HCT116 (cell line): ENCODE results near the gene FGGY. TPM values are rescaled to one million over a fixed set of nuclear protein-coding genes. Genes with fewer than 3 reads are reported as not detected.

ENCODE experiments used
- ATAC-seq: fragments of 200-7000 bp; cut with Tn5 transposase; 2 replicates; pipeline ENCODE4 v1.9.1; 2020; ENCODE audit warnings: mild to moderate bottlenecking, moderate library complexity
- BruUV-seq: library from RNA; stranded (reverse); fragments of 400-500 nt; replicated peaks from 2 replicates; lab custom pipeline; 2021; lab: Mats Ljungman, UMichigan
- CTCF ChIA-PET: fragments of 300-600 bp; sonication (Branson Sonifier 250); formaldehyde crosslinking; loops from one replicate; lab custom pipeline; 2021; ENCODE audit warnings: antibody characterized with exemption; lab: Charles Lee
- POLR2A ChIA-PET: fragments of 300-600, 350-600 bp; sonication (Branson Sonifier 250); formaldehyde crosslinking; loops from one replicate; lab custom pipeline; 2021; ENCODE audit warnings: antibody characterized with exemption; lab: Charles Lee
- RAD21 ChIA-PET, 2 experiments: fragments of 300-600 bp; sonication (Branson Sonifier 250); formaldehyde crosslinking; loops; one replicate each; lab custom pipeline; 2023; ENCODE audit warnings: low total read pairs in 2 of 2; ENCODE audit not compliant: uncharacterized antibody in 2 of 2, unreplicated experiment in 2 of 2, low non-redundant PET in 1 of 2; lab: Charles Lee
- DNase-seq: peaks from one replicate; pipeline ENCODE4 v3.0.0-alpha.2; 2010; ENCODE audit warnings: low read depth, low spot score
- H2AFZ ChIP-seq: fragments of 200-600 bp; shearing (Covaris generic), sonication (generic); 2 replicates; pipeline ENCODE4 v1.6.1; 2017; ENCODE audit warnings: low read depth, mixed run types, mixed read lengths, antibody characterized with exemption, low read length; ENCODE audit not compliant: poor library complexity, severe bottlenecking
- H3K27ac ChIP-seq: 2 replicates; pipeline ENCODE4 v1.5.1; 2012; ENCODE audit warnings: low read depth, low read length
- H3K27me3 ChIP-seq: fragments of 200-600 bp; sonication (generic); 2 replicates; pipeline ENCODE4 v1.6.1; 2016; ENCODE audit warnings: mixed run types, low read length, mixed read lengths; ENCODE audit not compliant: insufficient read depth
- H3K36me3 ChIP-seq, 2 experiments: fragments of 200-500 bp in 1 of 2; fragments of 200-600 bp in 1 of 2; sonication (Bioruptor generic) in 1 of 2; sonication (generic) in 1 of 2; 2 replicates each; pipeline versions ENCODE4 v1.5.1 to v1.6.1; 2014 to 2016; ENCODE audit warnings: low read length in 2 of 2, inconsistent platforms in 1 of 2, mixed read lengths in 1 of 2, mixed run types in 1 of 2; ENCODE audit not compliant: insufficient read depth in 2 of 2, control insufficient read depth in 1 of 2
- H3K4me1 ChIP-seq, 2 experiments: fragments of 200-600 bp in 1 of 2; sonication (generic) in 1 of 2; 2 replicates each; pipeline versions ENCODE4 v1.5.1 to v1.6.1; 2012 to 2017; ENCODE audit warnings: low read length in 2 of 2, inconsistent platforms in 1 of 2, mild to moderate bottlenecking in 1 of 2, mixed read lengths in 1 of 2, mixed run types in 1 of 2, moderate library complexity in 1 of 2; ENCODE audit not compliant: insufficient read depth in 2 of 2, control insufficient read depth in 1 of 2
- H3K4me2 ChIP-seq: fragments of 200-600 bp; sonication (generic); 2 replicates; pipeline ENCODE4 v1.6.1; 2017; ENCODE audit warnings: mixed run types, low read length, mixed read lengths
- H3K4me3 ChIP-seq, 2 experiments: fragments of 200-600 bp in 1 of 2; sonication (generic) in 1 of 2; replicated peaks in 1 of 2; 2 replicates each; pipeline ENCODE4 v1.5.1; 2011 to 2016; ENCODE audit warnings: low read length in 2 of 2, control low read depth in 1 of 2, low read depth in 1 of 2, mild to moderate bottlenecking in 1 of 2, mixed read lengths in 1 of 2, mixed run types in 1 of 2
- H3K79me2 ChIP-seq: fragments of 200-600 bp; sonication (generic); 2 replicates; pipeline ENCODE4 v1.6.1; 2017; ENCODE audit warnings: mild to moderate bottlenecking, mixed run types, low read length, moderate library complexity, mixed read lengths; ENCODE audit not compliant: insufficient read depth
- H3K9ac ChIP-seq: fragments of 200-600 bp; sonication (generic); 2 replicates; pipeline ENCODE4 v1.6.1; 2016; ENCODE audit warnings: low read length, mixed read lengths
- H3K9me2 ChIP-seq: fragments of 200-600 bp; sonication (generic), shearing (Covaris generic); 2 replicates; pipeline ENCODE4 v1.6.1; 2017; ENCODE audit warnings: mixed run types, mild to moderate bottlenecking, moderate library complexity; ENCODE audit not compliant: insufficient read depth
- H3K9me3 ChIP-seq, 2 experiments: fragments of 200-500 bp in 1 of 2; fragments of 200-600 bp in 1 of 2; sonication (Bioruptor generic) in 1 of 2; sonication (generic) in 1 of 2; 2 replicates each; pipeline ENCODE4 v1.6.1; 2014 to 2017; ENCODE audit warnings: low read length in 2 of 2, mixed read lengths in 2 of 2, inconsistent platforms in 1 of 2, low read depth in 1 of 2, mild to moderate bottlenecking in 1 of 2, mixed run types in 1 of 2, moderate library complexity in 1 of 2; ENCODE audit not compliant: control insufficient read depth in 1 of 2, insufficient read depth in 1 of 2
- H4K20me1 ChIP-seq: fragments of 200-600 bp; sonication (generic), shearing (Covaris generic); 2 replicates; pipeline ENCODE4 v1.6.1; 2017; ENCODE audit warnings: mixed run types, mild to moderate bottlenecking, moderate library complexity; ENCODE audit not compliant: insufficient read depth
- CBX3 ChIP-seq: IDR thresholded peaks from 2 replicates; pipeline ENCODE4 v1.6.1; 2012; ENCODE audit warnings: low read depth
- CTCF ChIP-seq, 3 experiments: fragments of 200-600 bp in 1 of 3; sonication (generic) in 1 of 3; IDR thresholded peaks in 2 of 3; conservative IDR thresholded peaks in 1 of 3; 2 replicates each; pipeline ENCODE4 v1.5.1; 2012 to 2017; ENCODE audit warnings: low read depth in 2 of 3, low read length in 2 of 3, antibody characterized with exemption in 1 of 3, borderline replicate concordance in 1 of 3, control low read depth in 1 of 3, mild to moderate bottlenecking in 1 of 3, mixed read lengths in 1 of 3, mixed run types in 1 of 3, moderate library complexity in 1 of 3; ENCODE audit not compliant: insufficient read depth in 1 of 3
- EGR1 ChIP-seq: IDR thresholded peaks from 2 replicates; pipeline ENCODE4 v1.6.1; 2012; ENCODE audit warnings: low read depth
- ELF1 ChIP-seq: IDR thresholded peaks from 2 replicates; pipeline ENCODE4 v1.6.1; 2012; ENCODE audit warnings: low read depth, borderline replicate concordance
- EZH2phosphoT487 ChIP-seq: fragments of 200-600 bp; IDR thresholded peaks from 2 replicates; pipeline ENCODE4 v1.6.1; 2018; ENCODE audit warnings: antibody characterized with exemption, borderline replicate concordance
- FOSL1 ChIP-seq: IDR thresholded peaks from 2 replicates; pipeline ENCODE4 v1.6.1; 2012; ENCODE audit warnings: low read depth
- POLR2AphosphoS5 ChIP-seq: IDR thresholded peaks from 2 replicates; pipeline ENCODE4 v1.6.1; 2011; ENCODE audit warnings: mild to moderate bottlenecking, low read depth, low read length, moderate library complexity
- RAD21 ChIP-seq: IDR thresholded peaks from 2 replicates; pipeline ENCODE4 v1.6.1; 2012; ENCODE audit warnings: low read depth, mild to moderate bottlenecking
- SP1 ChIP-seq: IDR thresholded peaks from 2 replicates; pipeline ENCODE4 v1.6.1; 2012; ENCODE audit warnings: low read depth
- SRF ChIP-seq: IDR thresholded peaks from 2 replicates; pipeline ENCODE4 v1.6.1; 2012; ENCODE audit warnings: low read depth
- TCF7L2 ChIP-seq: IDR thresholded peaks from 2 replicates; pipeline ENCODE4 v1.7.0; 2011; ENCODE audit warnings: borderline replicate concordance, inconsistent platforms; ENCODE audit not compliant: insufficient read depth, insufficient read length; ENCODE audit errors: extremely low read depth
- YY1 ChIP-seq: IDR thresholded peaks from 2 replicates; pipeline ENCODE4 v1.6.1; 2011; ENCODE audit warnings: low read length, low read depth, moderate library complexity, mild to moderate bottlenecking; ENCODE audit not compliant: insufficient replicate concordance; ENCODE audit errors: extremely low read depth
- ZBTB33 ChIP-seq: IDR thresholded peaks from 2 replicates; pipeline ENCODE4 v1.6.1; 2011; ENCODE audit warnings: mild to moderate bottlenecking, low read length, moderate library complexity; ENCODE audit not compliant: insufficient replicate concordance; ENCODE audit errors: extremely low read depth
- ZFX ChIP-seq: fragments of 450-650 bp; IDR thresholded peaks from 2 replicates; pipeline ENCODE4 v1.6.1; 2017
- ZNF274 ChIP-seq: fragments of 200-500 bp; sonication (Bioruptor generic); IDR thresholded peaks from 2 replicates; pipeline ENCODE4 v1.6.1; 2014; ENCODE audit warnings: mild to moderate bottlenecking, low read depth, low read length, inconsistent platforms
- intact Hi-C: fragments of 100-400 bp; cut with micrococcal nuclease; formaldehyde crosslinking; loops from 2 replicates; pipeline ENCODE4 v1.10.0; 2022
- total RNA-seq: library from RNA; stranded (reverse); gene quantifications from one replicate; pipeline ENCODE4 v1.2.1, GENCODE V29; 2021; ENCODE audit not compliant: unreplicated experiment
- TF ChIP-seq, protein P1 (sequence below): IDR thresholded peaks from 2 replicates; pipeline ENCODE4 v1.6.1; 2012
- TF ChIP-seq, protein P2 (sequence below): IDR thresholded peaks from 2 replicates; pipeline ENCODE4 v1.6.1; 2012

The FGGY gene
- total RNA-seq, 1 experiment from 2014 or later, result 10.6 TPM

DNA sequence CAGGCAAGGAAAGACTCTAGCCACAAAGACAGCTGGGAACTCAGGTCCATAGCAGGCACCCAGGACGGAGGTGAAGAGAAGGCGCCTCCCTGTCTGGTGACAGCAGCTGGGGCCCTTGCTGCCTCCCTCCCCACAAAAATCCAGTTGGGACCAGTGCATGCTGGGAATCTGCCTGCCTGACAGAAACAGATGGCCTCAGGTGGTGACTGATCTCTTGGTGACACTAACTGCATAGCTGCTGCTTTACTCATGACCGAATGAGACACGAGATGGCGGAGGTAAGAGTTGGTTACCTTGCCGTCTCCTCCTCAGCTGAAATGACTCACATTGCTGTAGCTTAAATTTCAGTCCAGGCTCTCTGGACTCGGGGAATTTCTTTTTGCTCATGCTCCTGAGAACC, 130.3 kb downstream of the FGGY start (continued):
- TF ChIP-seq CBX3, result peak; percentile 97
- TF ChIP-seq FOSL1, result peak; percentile 94
- TF ChIP-seq, all 23 proteins: peak for 13

DNA sequence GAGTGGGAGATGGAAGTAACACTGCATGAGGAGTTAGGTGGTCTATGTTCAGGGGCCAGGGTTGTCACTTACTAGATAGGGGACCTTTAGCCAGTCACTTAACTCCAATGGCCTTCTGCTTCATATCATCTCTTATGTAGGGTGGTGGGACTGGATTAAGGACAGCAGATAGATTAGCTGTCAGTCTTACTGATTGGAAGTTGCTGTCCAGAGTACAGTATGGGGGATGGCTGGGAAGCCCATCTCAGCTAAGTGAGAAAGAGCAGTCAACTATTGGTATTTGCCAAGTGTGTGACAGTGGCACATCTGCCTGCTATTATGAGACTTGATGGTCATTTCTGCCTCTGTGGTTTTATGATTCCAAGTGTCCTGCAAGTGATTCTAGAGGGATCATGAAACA, 130.9 kb downstream of the FGGY start:
- intact Hi-C loops, result loop anchor here (10.0 kb wide), 1 partner anchor 247 kb away; no protein-coding TSS in a partner anchor
- Histone ChIP-seq H3K4me3 (peak overlapping the region in 1 of 2 experiments; percentile 40; a peak in 2 of 4 replicates), H3K27ac (peak overlapping the region; percentile 39), H3K4me1 (peaks cover 11 to 50% of the 10 kb centered on the region in 2 experiments), H3K9me3 (no peaks in the 10 kb centered on the region), H3K4me2 (peak overlapping the region; percentile 79), H3K36me3 (no peaks in the 10 kb centered on the region), H4K20me1 (no peaks in the 10 kb centered on the region), H2AFZ (no peak overlapping the region), H3K79me2 (no peaks in the 10 kb centered on the region), H3K9ac (peak overlapping the region; percentile 28; the same call in 1 of the 2 replicates), H3K9me2 (no peaks in the 10 kb centered on the region), H3K27me3 (no peaks in the 10 kb centered on the region)
- no peak for DNase-seq
- RAD21 ChIA-PET, result no interaction called here
- POLR2A ChIA-PET, result interaction anchor here (0.6 kb wide), 1 partner anchor 139 kb away, joined by 3 read pairs; no protein-coding TSS in a partner anchor
- BruUV-seq, result no TSS peak
- peak; percentile 4; the same call in 1 of the 2 replicates for ATAC-seq
- CTCF ChIA-PET, result no interaction called here
- TF ChIP-seq POLR2AphosphoS5 (no peak), RAD21 (no peak), EZH2phosphoT487 (no peak), YY1 (no peak), CTCF (IDR thresholded peaks at IDR 0.05 in 2 of 3, conservative IDR thresholded peaks at IDR 0.05 in 1 of 3; ENCODE audit: borderline replicate concordance in 1 of 3, insufficient read depth in 1 of 3, low read depth in 2 of 3, low read length in 2 of 3) (no peak), ELF1 (no peak), CBX3 (no peak), ZBTB33 (no peak), ZNF274 (no peak), SRF (no peak; the same call in 1 of the 2 replicates), ZFX (no peak), TCF7L2 (no peak), EGR1 (no peak), SP1 (no peak)
- TF ChIP-seq, protein P1, sequence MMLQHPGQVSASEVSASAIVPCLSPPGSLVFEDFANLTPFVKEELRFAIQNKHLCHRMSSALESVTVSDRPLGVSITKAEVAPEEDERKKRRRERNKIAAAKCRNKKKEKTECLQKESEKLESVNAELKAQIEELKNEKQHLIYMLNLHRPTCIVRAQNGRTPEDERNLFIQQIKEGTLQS, result no peak
- TF ChIP-seq, protein P2, sequence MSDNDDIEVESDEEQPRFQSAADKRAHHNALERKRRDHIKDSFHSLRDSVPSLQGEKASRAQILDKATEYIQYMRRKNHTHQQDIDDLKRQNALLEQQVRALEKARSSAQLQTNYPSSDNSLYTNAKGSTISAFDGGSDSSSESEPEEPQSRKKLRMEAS, result no peak
